Ishikawa (cell line): ENCODE results near the gene IGFBP2.

Source experiments
- CEBPB ChIP-seq: IDR thresholded peaks from 2 replicates; pipeline ENCODE4 v1.6.1; 2012
- EGR1 ChIP-seq: IDR thresholded peaks from 2 replicates; pipeline ENCODE4 v1.6.1; 2012
- EP300 ChIP-seq: IDR thresholded peaks from 2 replicates; pipeline ENCODE4 v1.6.1; 2012; ENCODE audit warnings: borderline replicate concordance
- RAD21 ChIP-seq: IDR thresholded peaks from 2 replicates; pipeline ENCODE4 v1.6.1; 2012; ENCODE audit warnings: low read depth
- YY1 ChIP-seq: IDR thresholded peaks from 2 replicates; pipeline ENCODE4 v1.6.1; 2012; ENCODE audit warnings: low read depth

DNA sequence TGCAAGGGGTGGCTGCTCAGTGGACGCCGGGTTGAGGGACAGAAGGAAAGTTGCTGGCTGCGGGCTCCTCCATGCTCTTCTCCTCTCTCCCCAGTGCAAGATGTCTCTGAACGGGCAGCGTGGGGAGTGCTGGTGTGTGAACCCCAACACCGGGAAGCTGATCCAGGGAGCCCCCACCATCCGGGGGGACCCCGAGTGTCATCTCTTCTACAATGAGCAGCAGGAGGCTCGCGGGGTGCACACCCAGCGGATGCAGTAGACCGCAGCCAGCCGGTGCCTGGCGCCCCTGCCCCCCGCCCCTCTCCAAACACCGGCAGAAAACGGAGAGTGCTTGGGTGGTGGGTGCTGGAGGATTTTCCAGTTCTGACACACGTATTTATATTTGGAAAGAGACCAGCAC, 30.6 kb downstream of the IGFBP2 start:
- TF ChIP-seq EGR1: no peak
- TF ChIP-seq EP300: no peak
- TF ChIP-seq RAD21: no peak
- TF ChIP-seq YY1: no peak
- no peak for TF ChIP-seq CEBPB
